ENCODE results near the gene TRAM1L1. TPM values are rescaled to one million over a fixed set of nuclear protein-coding genes. Genes with fewer than 3 reads are reported as not detected.

The TRAM1L1 gene
- total RNA-seq (2014; rRNA removed; shearing (Covaris generic)): 2.3 and 3.7 TPM in 2 replicates
- 2.6 and 3.3 TPM in 2 replicates for polyA plus RNA-seq (2016; fragmentation: Nextera tagmentation; extraction: Ambion mirVana)

DNA sequence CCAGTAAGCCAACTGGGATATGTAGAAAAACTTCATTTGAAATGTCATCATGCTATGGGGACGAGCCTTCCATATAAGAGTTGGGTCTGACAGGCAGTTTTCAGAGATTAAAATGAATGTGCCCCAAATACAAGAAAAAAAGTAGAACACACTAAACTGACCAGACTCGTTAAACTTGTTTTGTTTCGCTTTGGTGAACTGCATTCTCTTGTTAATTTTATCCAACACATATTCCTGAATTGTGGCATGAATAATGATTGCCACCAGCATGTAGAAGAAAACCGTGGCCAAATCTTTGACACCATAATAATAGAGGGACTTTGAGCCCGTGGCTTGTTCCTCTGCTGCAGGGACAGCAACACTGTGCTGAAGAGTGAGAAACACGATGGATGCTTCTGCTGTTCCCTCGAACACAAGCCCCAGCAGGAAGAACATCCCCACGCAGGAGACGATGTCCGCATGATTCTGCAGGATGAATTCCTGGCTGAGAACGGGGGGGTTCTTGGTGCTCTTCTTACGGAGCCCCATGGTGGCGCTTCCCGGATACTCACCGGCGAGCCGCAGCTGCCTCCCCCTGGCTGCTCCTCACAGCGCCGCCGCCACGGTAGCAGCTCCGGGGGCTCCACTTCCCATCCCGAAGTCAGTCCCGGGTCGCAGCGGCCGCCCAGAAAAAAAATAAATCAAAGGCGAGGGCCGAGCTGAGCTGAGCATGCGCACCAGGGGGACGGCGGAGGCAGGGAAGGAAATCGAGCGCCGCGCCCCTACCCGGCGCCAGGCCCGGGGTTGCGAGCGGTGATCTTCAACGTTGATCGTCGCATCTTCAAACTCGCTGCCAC, at the start of gene TRAM1L1:
Gene TRAM1L1 (minus strand): TSS at position 711 of the 836 bp plus-strand sequence. CDS start 183 bp downstream, at position 528.
- Histone ChIP-seq H3F3A (ENCODE audit: insufficient read depth) (no peaks in the 10 kb centered on the region), H3K4me1 (ENCODE audit: insufficient read depth) (no peaks in the 10 kb centered on the region), H3K27ac (peak within 1 kb of the TSS; percentile 48), H3K79me2 (ENCODE audit: insufficient read depth) (no peaks in the 10 kb centered on the region), H3K4me2 (ENCODE audit: unreplicated experiment) (peak within 1 kb of the TSS; percentile 73), H3K9ac (peak within 1 kb of the TSS; percentile 85), H3K9me3 (ENCODE audit: low read depth) (no peaks in the 10 kb centered on the region), H3K9me2 (ENCODE audit: insufficient read depth) (no peaks in the 10 kb centered on the region), H4K20me1 (ENCODE audit: insufficient read depth) (no peaks in the 10 kb centered on the region), H3K4me3 (peak within 1 kb of the TSS; percentile 86), H3K27me3 (replicated peaks; ENCODE audit: insufficient read depth) (no peaks in the 10 kb centered on the region), H2AFZ (peak within 1 kb of the TSS; percentile 97), H3K36me3 (ENCODE audit: low read depth) (no peaks in the 10 kb centered on the region)
- in situ Hi-C loops (cut with MboI): no loop called here
- DNase-seq: peak; percentile 77
- TF ChIP-seq EZH2phosphoT487 (IDR thresholded peaks at IDR 0.05; ENCODE audit: insufficient read depth, low read depth) (no peak), EZH2 (IDR thresholded peaks at IDR 0.05; ENCODE audit: insufficient read depth, poor library complexity, severe bottlenecking) (no peak)
- WGBS, 2 experiments (ENCODE audit: low coverage in 1 of 2, low lambda C conversion rate in 2 of 2, missing lambda C conversion rate in 2 of 2): 3 to 4% methylated on average over 44 to 45 of the region's 45 CpGs

DNA sequence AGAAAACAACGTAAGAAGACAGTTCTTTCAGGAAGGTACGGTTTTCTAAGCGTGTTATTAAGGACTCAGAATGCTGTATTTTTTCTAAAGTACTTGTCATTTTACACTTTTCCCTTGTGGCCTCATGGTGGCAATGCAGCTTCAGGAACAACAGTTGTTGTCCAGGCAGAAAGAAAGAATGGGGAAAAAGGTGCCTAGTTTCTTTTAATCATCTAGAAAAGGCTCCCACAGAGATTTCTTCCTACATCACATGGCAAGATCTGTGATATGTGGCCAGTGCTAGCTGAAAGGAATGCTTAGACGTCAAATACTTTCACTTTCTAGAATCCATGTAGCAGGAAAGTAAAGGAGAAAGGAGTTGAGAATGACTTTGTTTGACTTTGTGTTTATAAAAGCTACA, 49.0 kb upstream of the TRAM1L1 start:
- no peak overlapping the region for H3K4me2 ChIP-seq (ENCODE audit: unreplicated experiment)
- H3K4me1 ChIP-seq (ENCODE audit: insufficient read depth): 0 out of 2 replicates have a peak, but pooled peaks cover 5% of the 10 kb centered on the region
- H3K9me3 ChIP-seq (ENCODE audit: low read depth): no peaks in the 10 kb centered on the region
- no peaks in the 10 kb centered on the region for H3F3A ChIP-seq (ENCODE audit: insufficient read depth)
- H3K9me2 ChIP-seq (ENCODE audit: insufficient read depth): no peaks in the 10 kb centered on the region
- H3K27me3 ChIP-seq (replicated peaks; ENCODE audit: insufficient read depth): no peaks in the 10 kb centered on the region
- in situ Hi-C loops (cut with MboI): loop anchor here (25.0 kb wide), 1 partner anchor 1103 kb away; no protein-coding TSS in a partner anchor
- no peak overlapping the region for H3K4me3 ChIP-seq
- H2AFZ ChIP-seq: peak overlapping the region; percentile 76
- no peaks in the 10 kb centered on the region for H4K20me1 ChIP-seq (ENCODE audit: insufficient read depth)
- 1 to 4% methylated on average over 4 of the region's 4 CpGs for WGBS, 2 experiments (ENCODE audit: low coverage in 1 of 2, low lambda C conversion rate in 2 of 2, missing lambda C conversion rate in 2 of 2)
- H3K27ac ChIP-seq: no peak overlapping the region
- peak; percentile 58 for DNase-seq
- no peaks in the 10 kb centered on the region for H3K36me3 ChIP-seq (ENCODE audit: low read depth)
- no peak for TF ChIP-seq EZH2 (IDR thresholded peaks at IDR 0.05; ENCODE audit: insufficient read depth, poor library complexity, severe bottlenecking)
- TF ChIP-seq EZH2phosphoT487 (IDR thresholded peaks at IDR 0.05; ENCODE audit: insufficient read depth, low read depth): no peak
- H3K79me2 ChIP-seq (ENCODE audit: insufficient read depth): no peaks in the 10 kb centered on the region
- no peak overlapping the region for H3K9ac ChIP-seq

DNA sequence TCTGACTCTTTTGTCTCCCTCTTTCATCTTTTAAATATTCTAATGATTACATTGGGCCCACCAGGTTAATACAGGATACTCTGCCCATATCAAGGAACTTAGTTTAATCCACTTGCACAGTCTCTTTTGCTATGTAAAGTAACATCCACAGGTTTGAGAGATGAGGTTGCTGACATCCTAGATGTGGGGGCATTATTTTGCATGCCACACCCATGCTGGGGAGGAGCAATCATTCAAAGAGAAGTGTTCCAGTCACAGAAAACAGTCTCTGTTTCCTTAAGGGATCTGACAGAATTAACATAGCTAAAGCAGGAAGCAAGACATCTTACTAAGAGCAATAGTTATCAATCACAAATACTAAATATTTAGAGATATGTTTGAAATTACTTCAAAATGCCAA, 11.5 kb upstream of the TRAM1L1 start:
- no peak overlapping the region for H2AFZ ChIP-seq

DNA sequence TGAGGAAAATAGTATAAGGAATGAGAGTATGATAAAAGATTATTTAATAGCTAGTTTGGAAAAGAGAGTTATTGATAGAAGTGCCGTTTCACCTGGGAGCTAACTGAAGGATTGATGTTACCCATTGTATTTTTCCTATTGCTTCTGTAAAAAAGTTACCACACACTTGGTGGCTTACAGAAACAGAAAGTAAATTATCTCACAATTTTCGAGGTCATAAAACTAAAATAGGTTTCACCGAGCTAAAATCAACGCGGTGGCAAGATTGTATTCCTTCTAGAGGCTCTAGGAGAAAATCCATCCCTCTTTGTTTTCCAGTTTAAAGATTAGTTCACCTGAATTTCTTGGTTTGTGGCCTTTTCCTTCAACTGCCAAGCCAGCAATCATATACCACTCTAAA, 11.1 kb upstream of the TRAM1L1 start:
- Histone ChIP-seq H3K36me3 (ENCODE audit: low read depth) (no peaks in the 10 kb centered on the region), H3F3A (ENCODE audit: insufficient read depth) (no peaks in the 10 kb centered on the region), H3K9me2 (ENCODE audit: insufficient read depth) (no peaks in the 10 kb centered on the region), H3K27me3 (replicated peaks; ENCODE audit: insufficient read depth) (no peaks in the 10 kb centered on the region), H3K4me1 (ENCODE audit: insufficient read depth) (no peaks in the 10 kb centered on the region), H3K79me2 (ENCODE audit: insufficient read depth) (no peaks in the 10 kb centered on the region), H3K9me3 (ENCODE audit: low read depth) (no peaks in the 10 kb centered on the region), H2AFZ (no peak overlapping the region), H3K4me3 (no peak overlapping the region), H3K27ac (no peak overlapping the region), H3K4me2 (ENCODE audit: unreplicated experiment) (no peak overlapping the region), H4K20me1 (ENCODE audit: insufficient read depth) (no peaks in the 10 kb centered on the region), H3K9ac (no peak overlapping the region)
- in situ Hi-C loops (cut with MboI): no loop called here
- 46 to 58% methylated on average over 5 of the region's 5 CpGs for WGBS, 2 experiments (ENCODE audit: low coverage in 1 of 2, low lambda C conversion rate in 2 of 2, missing lambda C conversion rate in 2 of 2)
- TF ChIP-seq EZH2phosphoT487 (IDR thresholded peaks at IDR 0.05; ENCODE audit: insufficient read depth, low read depth) (no peak), EZH2 (IDR thresholded peaks at IDR 0.05; ENCODE audit: insufficient read depth, poor library complexity, severe bottlenecking) (no peak)
- DNase-seq: no peak

More for the DNA sequence above, 11.5 kb upstream of the TRAM1L1 start:
- no peak for TF ChIP-seq EZH2 (IDR thresholded peaks at IDR 0.05; ENCODE audit: insufficient read depth, poor library complexity, severe bottlenecking)
- no peak for TF ChIP-seq EZH2phosphoT487 (IDR thresholded peaks at IDR 0.05; ENCODE audit: insufficient read depth, low read depth)
- H3K4me2 ChIP-seq (ENCODE audit: unreplicated experiment): no peak overlapping the region
- H3K4me3 ChIP-seq: no peak overlapping the region
- no peaks in the 10 kb centered on the region for H3K79me2 ChIP-seq (ENCODE audit: insufficient read depth)
- no peaks in the 10 kb centered on the region for H3F3A ChIP-seq (ENCODE audit: insufficient read depth)
- no peaks in the 10 kb centered on the region for H3K27me3 ChIP-seq (replicated peaks; ENCODE audit: insufficient read depth)
- H3K9ac ChIP-seq: no peak overlapping the region
- H3K4me1 ChIP-seq (ENCODE audit: insufficient read depth): no peaks in the 10 kb centered on the region
- H3K27ac ChIP-seq: no peak overlapping the region
- H3K36me3 ChIP-seq (ENCODE audit: low read depth): no peaks in the 10 kb centered on the region
- in situ Hi-C loops (cut with MboI): no loop called here
- H3K9me3 ChIP-seq (ENCODE audit: low read depth): no peaks in the 10 kb centered on the region
- no peaks in the 10 kb centered on the region for H3K9me2 ChIP-seq (ENCODE audit: insufficient read depth)
- DNase-seq: no peak
- no peaks in the 10 kb centered on the region for H4K20me1 ChIP-seq (ENCODE audit: insufficient read depth)
